B cell (primary cell): ENCODE measurements around the gene SIAH2. TPM values are rescaled to one million over a fixed set of nuclear protein-coding genes. Genes with fewer than 3 reads are reported as not detected.

ENCODE experiments used
- ATAC-seq: fragments of 200-7000 bp; cut with Tn5 transposase; one replicate; pipeline ENCODE4 v1.10.0; 2021; ENCODE audit warnings: low read depth, mild to moderate bottlenecking, moderate number of reproducible peaks, moderate library complexity
- CTCF ChIA-PET: fragments of 350-600 bp; sonication (Branson Sonifier 250); formaldehyde crosslinking; loops from one replicate; lab custom pipeline; 2021; ENCODE audit warnings: antibody characterized with exemption, inconsistent platforms; lab: Charles Lee
- POLR2A ChIA-PET: fragments of 350-600 bp; sonication (Branson Sonifier 250); formaldehyde crosslinking; loops from one replicate; lab custom pipeline; 2021; ENCODE audit warnings: antibody characterized with exemption; lab: Charles Lee
- DNase-seq: peaks from one replicate; pipeline ENCODE4 v3.0.0; 2013
- H2AFZ ChIP-seq: 2 replicates; pipeline ENCODE4 v1.6.1; 2012; ENCODE audit warnings: mild to moderate bottlenecking, low read depth, low read length; ENCODE audit not compliant: insufficient read depth, poor library complexity, severe bottlenecking
- H3K27ac ChIP-seq, 2 donors: 1 replicate in 1 of 2; 2 replicates in 1 of 2; pipeline ENCODE4 v1.5.1; 2012 to 2013; ENCODE audit warnings: low read length in 2 of 2, mild to moderate bottlenecking in 2 of 2, moderate library complexity in 1 of 2
- H3K27me3 ChIP-seq, 4 experiments: fragments of 200-600 bp in 1 of 4; sonication (generic) in 1 of 4; replicated peaks in 1 of 4; 1 replicate in 2 of 4; 2 replicates in 2 of 4; pipeline versions ENCODE4 v1.6.1 to v1.7.0; 2013 to 2016; ENCODE audit warnings: low read length in 3 of 4, mild to moderate bottlenecking in 2 of 4, mixed read lengths in 1 of 4, moderate library complexity in 1 of 4; ENCODE audit not compliant: insufficient read depth in 4 of 4, control insufficient read depth in 3 of 4; ENCODE audit errors: control extremely low read depth in 1 of 4
- H3K36me3 ChIP-seq, 2 experiments: replicated peaks in 1 of 2; 1 replicate in 1 of 2; 2 replicates in 1 of 2; pipeline versions ENCODE4 v1.6.1 to v1.7.1; 2013; ENCODE audit warnings: low read length in 1 of 2; ENCODE audit not compliant: insufficient read depth in 2 of 2, control insufficient read depth in 1 of 2; ENCODE audit errors: control extremely low read depth in 1 of 2, extremely low read depth in 1 of 2
- H3K4me1 ChIP-seq, 2 donors: fragments of 200-600 bp in 1 of 2; sonication (generic) in 1 of 2; 1 replicate in 1 of 2; 2 replicates in 1 of 2; pipeline versions ENCODE4 v1.5.1 to v1.6.1; 2013 to 2017; ENCODE audit warnings: low read length in 2 of 2; ENCODE audit not compliant: control insufficient read depth in 2 of 2, insufficient read depth in 2 of 2
- H3K4me2 ChIP-seq: replicated peaks from 2 replicates; pipeline ENCODE3; 2012; ENCODE audit warnings: mild to moderate bottlenecking, low read depth, low read length; ENCODE audit not compliant: poor library complexity, severe bottlenecking
- H3K4me3 ChIP-seq, 5 experiments: fragments of 200-600 bp in 1 of 5; sonication (generic) in 1 of 5; 1 replicate in 3 of 5; 2 replicates in 2 of 5; pipeline versions ENCODE4 v1.5.1 to v1.7.0; 2011 to 2016; ENCODE audit warnings: low read length in 4 of 5, mild to moderate bottlenecking in 4 of 5, low read depth in 2 of 5, control low read depth in 1 of 5, moderate library complexity in 1 of 5; ENCODE audit not compliant: insufficient read depth in 1 of 5; ENCODE audit errors: control extremely low read depth in 1 of 5, extremely low read depth in 1 of 5
- H3K79me2 ChIP-seq: fragments of 200-600 bp; sonication (generic); one replicate; pipeline ENCODE4 v1.6.0; 2016; ENCODE audit warnings: low read length; ENCODE audit not compliant: control insufficient read depth, insufficient read depth
- H3K9ac ChIP-seq: fragments of 200-600 bp; sonication (generic); 2 replicates; pipeline ENCODE4 v1.6.1; 2017; ENCODE audit warnings: mild to moderate bottlenecking, low read length, moderate library complexity
- H3K9me3 ChIP-seq, 3 donors: one replicate each; pipeline versions ENCODE4 v1.6.1 to v1.7.1; 2013; ENCODE audit warnings: low read length in 2 of 3; ENCODE audit not compliant: control insufficient read depth in 2 of 3, insufficient read depth in 1 of 3; ENCODE audit errors: control extremely low read depth in 1 of 3
- H4K20me1 ChIP-seq: 2 replicates; pipeline ENCODE4 v1.6.0; 2012; ENCODE audit warnings: mild to moderate bottlenecking, low read length; ENCODE audit not compliant: insufficient read depth, control insufficient read depth, poor library complexity, severe bottlenecking
- H3K27ac Mint-ChIP-seq: one replicate; pipeline ENCODE4 v1.8.0; 2021; ENCODE audit warnings: mixed read lengths
- H3K27me3 Mint-ChIP-seq: one replicate; pipeline ENCODE4 v1.8.0; 2021; ENCODE audit warnings: mixed read lengths
- H3K4me1 Mint-ChIP-seq: one replicate; pipeline ENCODE4 v1.8.0; 2021; ENCODE audit warnings: mixed read lengths
- H3K4me3 Mint-ChIP-seq: one replicate; pipeline ENCODE4 v1.8.0; 2021; ENCODE audit warnings: mixed read lengths
- H3K9me3 Mint-ChIP-seq: one replicate; pipeline ENCODE4 v1.8.0; 2022; ENCODE audit warnings: mixed read lengths; ENCODE audit not compliant: insufficient read depth
- CTCF ChIP-seq: fragments of 200-600 bp; IDR thresholded peaks from one replicate; pipeline ENCODE4 v1.8.0; 2022; ENCODE audit warnings: antibody characterized with exemption, mild to moderate bottlenecking
- EZH2 ChIP-seq: IDR thresholded peaks from 2 replicates; pipeline ENCODE4 v1.6.1; 2012; ENCODE audit warnings: borderline replicate concordance, low read depth, mild to moderate bottlenecking, moderate library complexity, low read length; ENCODE audit not compliant: insufficient read depth, poor library complexity, severe bottlenecking
- WGBS: methylation state at CpG from one replicate; pipeline ENCODE4 v1.1.5; 2013; ENCODE audit warnings: missing lambda C conversion rate; ENCODE audit not compliant: insufficient coverage; 5-methylcytosine and 5-hydroxymethylcytosine counted together
- intact Hi-C: fragments of 100-400 bp; cut with micrococcal nuclease; formaldehyde crosslinking; loops from one replicate; pipeline ENCODE4 v1.10.0; 2022
- polyA plus RNA-seq: library from polyadenylated mRNA; depleted of rRNA; stranded (reverse); fragments of >200 nt; gene quantifications from 2 replicates; pipeline ENCODE4 v1.2.3, GENCODE V29; 2012
- total RNA-seq, 2 donors: library from RNA; stranded (reverse); fragments of 120-200 nt in 1 of 2; gene quantifications; 1 replicate in 1 of 2; 2 replicates in 1 of 2; pipeline versions ENCODE4 v1.2.3 to v1.2.4, GENCODE V29; 2013 to 2022

The SIAH2 gene
- total and polyA plus RNA-seq, 2 donors (not counting 1 experiment from before 2014, with no cell fraction given): 22.3 to 83.4 TPM

GRCh38 chr3:150736903-150737832 lies 25.8 kb downstream of the SIAH2 start:
- POLR2A ChIA-PET: no interaction called here
- H3K4me1 Mint-ChIP-seq: peaks cover 51% of the 10 kb centered on the region
- intact Hi-C loops: no loop called here
- Histone ChIP-seq H2AFZ (no peak overlapping the region), H3K36me3 (peaks cover 0 to 12% of the 10 kb centered on the region in 2 experiments), H3K27me3 (no peaks in the 10 kb centered on the region), H3K4me2 (no peak overlapping the region), H3K79me2 (peaks cover 19% of the 10 kb centered on the region), H3K4me3 (no peak overlapping the region), H3K4me1 (peaks cover 34 to 41% of the 10 kb centered on the region in 2 donors), H4K20me1 (peaks cover 18% of the 10 kb centered on the region), H3K9me3 (no peaks in the 10 kb centered on the region), H3K9ac (no peak overlapping the region), H3K27ac (no peak overlapping the region)
- CTCF ChIA-PET: interaction anchor here (1.2 to 1.5 kb wide), 3 partner anchors 13 to 26 kb away, joined by 5 to 9 read pairs (median 5); partner anchors contain the start of gene SIAH2
- ATAC-seq: no peak
- H3K27ac Mint-ChIP-seq: no peak overlapping the region
- no peak for DNase-seq
- 98% methylated on average over 4 of the region's 8 CpGs for WGBS
- no peaks in the 10 kb centered on the region for H3K27me3 Mint-ChIP-seq
- H3K9me3 Mint-ChIP-seq: no peaks in the 10 kb centered on the region
- TF ChIP-seq CTCF (no peak), EZH2 (no peak)
- no peak overlapping the region for H3K4me3 Mint-ChIP-seq

GRCh38 chr3:150736316-150736719 lies 26.7 kb downstream of the SIAH2 start:
- TF ChIP-seq EZH2 (no peak), CTCF (no peak)
- H3K27ac ChIP-seq: no peak overlapping the region
- no peak overlapping the region for H3K4me3 ChIP-seq
- Mint-ChIP-seq H3K27ac (no peak overlapping the region), H3K27me3 (no peaks in the 10 kb centered on the region), H3K9me3 (no peaks in the 10 kb centered on the region), H3K4me1 (peaks cover 46% of the 10 kb centered on the region), H3K4me3 (no peak overlapping the region)
- H3K4me2 ChIP-seq: no peak overlapping the region
- H3K4me1 ChIP-seq: peaks cover 28 to 36% of the 10 kb centered on the region in 2 donors
- intact Hi-C loops: no loop called here
- no peak for DNase-seq
- H4K20me1 ChIP-seq: peaks cover 11% of the 10 kb centered on the region
- no peaks in the 10 kb centered on the region for H3K27me3 ChIP-seq
- H2AFZ ChIP-seq: no peak overlapping the region
- H3K9me3 ChIP-seq: no peaks in the 10 kb centered on the region
- peaks cover 13% of the 10 kb centered on the region for H3K79me2 ChIP-seq
- H3K36me3 ChIP-seq: peaks cover 0 to 5% of the 10 kb centered on the region in 2 experiments
- ATAC-seq: no peak
- ChIA-PET POLR2A (no interaction called here), CTCF (interaction anchor here (1.0 to 1.4 kb wide), 2 partner anchors 14 to 546 kb away, joined by 3 to 5 read pairs; no protein-coding TSS in a partner anchor)
- WGBS: 100% methylated on average over 1 of the region's 2 CpGs
- H3K9ac ChIP-seq: no peak overlapping the region
